Thyroid gland (tissue), 4 donors: ENCODE measurements around the gene NUCB2. TPM values are rescaled to one million over a fixed set of nuclear protein-coding genes. Genes with fewer than 3 reads are reported as not detected.
"Not testable (repeated sequence)": the region's sequence is repeated elsewhere in the genome, so short reads cannot be mapped to it uniquely, and the experiment has no call there.

Experiments used
- DNase-seq, 2 donors: peaks; one replicate each; pipeline ENCODE4 v3.0.0-alpha.2; 2019
- H3K27ac ChIP-seq, 3 donors: fragments of 200-600 bp; sonication (generic); 1 replicate in 2 of 3; 2 replicates in 1 of 3; pipeline ENCODE4 v1.5.1; 2016 to 2019; ENCODE audit warnings: mild to moderate bottlenecking in 1 of 3, moderate library complexity in 1 of 3
- H3K27me3 ChIP-seq: fragments of 200-600 bp; sonication (generic); one replicate; pipeline ENCODE4 v1.5.1; 2019
- H3K36me3 ChIP-seq, 2 donors: fragments of 200-600 bp; sonication (generic); one replicate each; pipeline ENCODE4 v1.5.1; 2016 to 2019
- H3K4me1 ChIP-seq, 2 donors: fragments of 200-600 bp; sonication (generic); one replicate each; pipeline ENCODE4 v1.5.1; 2017 to 2019
- H3K4me3 ChIP-seq, 3 donors: fragments of 200-600 bp; sonication (generic); replicated peaks in 1 of 3; 1 replicate in 2 of 3; 2 replicates in 1 of 3; pipeline ENCODE4 v1.5.1; 2016; ENCODE audit warnings: mild to moderate bottlenecking in 1 of 3
- H3K9me3 ChIP-seq: fragments of 200-600 bp; sonication (generic); one replicate; pipeline ENCODE4 v1.5.1; 2017
- CTCF ChIP-seq, 6 experiments: fragments of 200-600 bp in 3 of 6; fragments of 450-650 bp in 3 of 6; sonication (generic) in 3 of 6; IDR thresholded peaks; one replicate each; pipeline ENCODE4 v1.5.1; 2016 to 2019; ENCODE audit warnings: antibody characterized with exemption in 6 of 6, mild to moderate bottlenecking in 2 of 6, inconsistent platforms in 1 of 6, moderate library complexity in 1 of 6
- POLR2A ChIP-seq, 2 donors: fragments of 450-650 bp; IDR thresholded peaks; one replicate each; pipeline ENCODE4 v1.6.1; 2017; ENCODE audit warnings: antibody characterized with exemption in 2 of 2, mild to moderate bottlenecking in 2 of 2, moderate library complexity in 1 of 2
- WGBS, 2 donors: methylation state at CpG; one replicate each; pipeline ENCODE4 v1.1.5; 2017; 5-methylcytosine and 5-hydroxymethylcytosine counted together
- intact Hi-C: fragments of 100-400 bp; cut with DNase I; formaldehyde crosslinking; loops from one replicate; pipeline ENCODE4 v1.15.1; 2023
- total RNA-seq, 4 donors: library from RNA; depleted of rRNA; stranded (reverse); fragments of >200 nt; gene quantifications; one replicate each; pipeline ENCODE4 v1.2.3, GENCODE V29; 2016

Gene NUCB2
- total RNA-seq, 4 donors from 2014 or later: 73.2 to 152 (median 113) TPM

GRCh38 chr11:17267576-17267975 is 9.0 kb upstream of the NUCB2 start:
- 92 to 95% methylated on average over 5 of the region's 5 CpGs for WGBS, 2 donors
- intact Hi-C loops: no loop called here
- no peaks in the 10 kb centered on the region for H3K4me1 ChIP-seq
- H3K36me3 ChIP-seq: no peaks in the 10 kb centered on the region
- no peaks in the 10 kb centered on the region for H3K27me3 ChIP-seq
- no peak overlapping the region for H3K27ac ChIP-seq
- no peaks in the 10 kb centered on the region for H3K9me3 ChIP-seq
- DNase-seq: no peak
- H3K4me3 ChIP-seq: no peak overlapping the region
- TF ChIP-seq POLR2A (IDR thresholded peaks at IDR 0.05): no peak
- no peak for TF ChIP-seq CTCF (IDR thresholded peaks at IDR 0.05)

- H3K9me3 ChIP-seq, H3K4me3 ChIP-seq, H3K36me3 ChIP-seq, DNase-seq, H3K27ac ChIP-seq, intact Hi-C loops, H3K4me1 ChIP-seq, H3K27me3 ChIP-seq: not testable (repeated sequence)
- 91 to 93% methylated on average over 5 of the region's 5 CpGs for WGBS, 2 donors
Measured at GRCh38 chr11:17268500-17268899, 8.0 kb upstream of the NUCB2 start.

- no peaks in the 10 kb centered on the region for H3K27me3 ChIP-seq
- WGBS, 2 donors: 88 to 93% methylated on average over 3 of the region's 3 CpGs
- no peak overlapping the region for H3K27ac ChIP-seq
- no peaks in the 10 kb centered on the region for H3K36me3 ChIP-seq
- TF ChIP-seq POLR2A (IDR thresholded peaks at IDR 0.05) (no peak), CTCF (IDR thresholded peaks at IDR 0.05) (no peak)
- DNase-seq: no peak
- H3K4me3 ChIP-seq: no peak overlapping the region
- intact Hi-C loops: no loop called here
- H3K9me3 ChIP-seq: no peaks in the 10 kb centered on the region
- no peaks in the 10 kb centered on the region for H3K4me1 ChIP-seq
Measured at GRCh38 chr11:17268902-17269301, 7.6 kb upstream of the NUCB2 start.

GRCh38 chr11:17272801-17273200 is 3.7 kb upstream of the NUCB2 start:
- no peak for DNase-seq
- Histone ChIP-seq H3K27ac (no peak overlapping the region), H3K9me3 (no peaks in the 10 kb centered on the region), H3K36me3 (no peaks in the 10 kb centered on the region), H3K4me3 (no peak overlapping the region), H3K4me1 (peaks cover 0 to 4% of the 10 kb centered on the region in 2 donors), H3K27me3 (no peaks in the 10 kb centered on the region)
- TF ChIP-seq CTCF (IDR thresholded peaks at IDR 0.05) (no peak), POLR2A (IDR thresholded peaks at IDR 0.05) (no peak)
- intact Hi-C loops: no loop called here
- WGBS, 2 donors: 94 to 100% methylated on average over 1 of the region's 1 CpG

- no peak overlapping the region for H3K27ac ChIP-seq
- intact Hi-C loops: no loop called here
- H3K9me3 ChIP-seq: no peaks in the 10 kb centered on the region
- TF ChIP-seq POLR2A (IDR thresholded peaks at IDR 0.05) (no peak), CTCF (IDR thresholded peaks at IDR 0.05) (no peak)
- 78 to 84% methylated on average over 6 of the region's 6 CpGs for WGBS, 2 donors
- no peak for DNase-seq
- H3K36me3 ChIP-seq: no peaks in the 10 kb centered on the region
- no peaks in the 10 kb centered on the region for H3K27me3 ChIP-seq
- peaks cover 0 to 4% of the 10 kb centered on the region in 2 donors for H3K4me1 ChIP-seq
- no peak overlapping the region for H3K4me3 ChIP-seq
Measured at GRCh38 chr11:17273211-17273610, 3.3 kb upstream of the NUCB2 start.
